ENCODE measurements around the gene P2RY8. TPM values are rescaled to one million over a fixed set of nuclear protein-coding genes. Genes with fewer than 3 reads are reported as not detected.

Gene P2RY8
- total and polyA plus RNA-seq, 10 of the 15 experiments (the other 5 are each of a cell fraction or from before 2014, with no cell fraction given) = 2.0 to 64.4 (median 36.5) TPM

DNA sequence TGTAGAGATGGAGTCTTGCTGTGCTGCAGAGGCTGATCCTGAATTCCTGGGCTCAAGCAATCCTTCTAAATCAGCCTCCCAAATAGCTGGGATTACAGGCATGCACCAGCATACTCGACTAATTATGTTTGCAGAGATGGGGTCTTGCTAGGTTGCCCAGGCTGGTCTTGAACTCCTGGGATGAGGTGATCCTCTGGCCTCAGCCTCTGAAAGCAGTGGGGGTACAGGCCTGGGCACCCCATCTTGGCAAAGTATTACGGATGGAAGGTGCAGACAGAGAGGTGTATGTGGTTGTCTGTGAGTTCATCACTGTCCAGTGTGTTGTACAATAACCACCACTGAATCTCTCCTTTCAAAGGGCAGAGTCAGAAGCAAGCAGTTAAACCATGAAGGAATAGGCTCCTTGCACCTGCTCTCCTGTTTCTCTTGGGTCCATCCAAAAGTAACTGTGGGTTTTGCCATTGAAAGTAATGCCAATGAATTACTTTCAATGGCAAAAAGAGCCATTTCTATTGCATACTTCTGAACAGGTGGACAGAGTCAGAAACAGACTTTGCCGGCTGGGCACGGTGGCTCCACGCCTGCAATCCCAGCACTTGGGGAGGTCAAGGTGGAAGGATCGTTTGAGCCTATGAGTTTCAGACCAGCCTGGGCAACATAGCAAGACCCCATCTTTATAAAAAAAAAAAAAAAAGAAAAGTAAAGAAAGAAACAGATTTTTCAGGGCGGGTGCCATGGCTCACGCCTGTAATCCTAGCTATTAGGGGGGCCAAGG lies 47.4 kb upstream of the P2RY8 start:
- Histone ChIP-seq H3K4me1 (ENCODE audit: control insufficient read depth, insufficient read depth, low read length) (peaks cover 16% of the 10 kb centered on the region), H3K27ac (ENCODE audit: control insufficient read depth, insufficient read depth) (no peak overlapping the region), H2AFZ (ENCODE audit: control insufficient read depth, low read depth, low read length) (no peak overlapping the region), H3K36me3 (ENCODE audit: control insufficient read depth in 2 of 2, insufficient read depth in 2 of 2, low read length in 1 of 2) (no peaks in the 10 kb centered on the region), H3K9ac (ENCODE audit: control insufficient read depth, insufficient read depth, low read length) (no peak overlapping the region), H3K9me3 (replicated peaks; ENCODE audit: control insufficient read depth, insufficient read depth, low read length) (no peaks in the 10 kb centered on the region), H3K27me3 (replicated peaks in 1 of 2; ENCODE audit: control insufficient read depth in 2 of 2, insufficient read depth in 2 of 2, low read length in 1 of 2) (no peaks in the 10 kb centered on the region), H3K4me2 (ENCODE audit: control insufficient read depth, insufficient read depth) (no peak overlapping the region), H3K79me2 (ENCODE audit: control insufficient read depth, insufficient read depth, low read length) (no peaks in the 10 kb centered on the region), H3K4me3 (no peak overlapping the region), H4K20me1 (ENCODE audit: control insufficient read depth, insufficient read depth) (no peaks in the 10 kb centered on the region)
- DNase-seq (ENCODE audit: low read depth, low spot score) (no peak), FAIRE-seq (no peak), ATAC-seq (no peak)
- POLR2A ChIA-PET = no interaction called here
- intact Hi-C loops (cut with micrococcal nuclease; ENCODE audit: unreplicated experiment) = loop anchor here (5.0 kb wide), 2 partner anchors 102 to 117 kb away; no protein-coding TSS in a partner anchor
- RAD21 ChIA-PET (ENCODE audit: unreplicated experiment) = no interaction called here
- BruUV-seq (replicated peaks) = no TSS peak
- TF ChIP-seq SIN3A (IDR thresholded peaks at IDR 0.05; ENCODE audit: low read depth, low read length) (no peak), CHD4 (IDR thresholded peaks at IDR 0.05) (no peak), MTA2 (IDR thresholded peaks at IDR 0.05; ENCODE audit: low read depth) (no peak), NFYA (IDR thresholded peaks at IDR 0.05; ENCODE audit: borderline replicate concordance, low read depth, low read length) (no peak), BCL11A (IDR thresholded peaks at IDR 0.05; ENCODE audit: low read depth, low read length) (no peak), NFYB (IDR thresholded peaks at IDR 0.05; ENCODE audit: insufficient read depth, low read depth, low read length) (no peak), EP300 (IDR thresholded peaks at IDR 0.05; ENCODE audit: borderline replicate concordance in 1 of 2, control insufficient read depth in 1 of 2, low read depth in 2 of 2, low read length in 2 of 2) (no peak), KDM1A (IDR thresholded peaks at IDR 0.05; ENCODE audit: borderline replicate concordance) (no peak)
- TF ChIP-seq, protein P1, sequence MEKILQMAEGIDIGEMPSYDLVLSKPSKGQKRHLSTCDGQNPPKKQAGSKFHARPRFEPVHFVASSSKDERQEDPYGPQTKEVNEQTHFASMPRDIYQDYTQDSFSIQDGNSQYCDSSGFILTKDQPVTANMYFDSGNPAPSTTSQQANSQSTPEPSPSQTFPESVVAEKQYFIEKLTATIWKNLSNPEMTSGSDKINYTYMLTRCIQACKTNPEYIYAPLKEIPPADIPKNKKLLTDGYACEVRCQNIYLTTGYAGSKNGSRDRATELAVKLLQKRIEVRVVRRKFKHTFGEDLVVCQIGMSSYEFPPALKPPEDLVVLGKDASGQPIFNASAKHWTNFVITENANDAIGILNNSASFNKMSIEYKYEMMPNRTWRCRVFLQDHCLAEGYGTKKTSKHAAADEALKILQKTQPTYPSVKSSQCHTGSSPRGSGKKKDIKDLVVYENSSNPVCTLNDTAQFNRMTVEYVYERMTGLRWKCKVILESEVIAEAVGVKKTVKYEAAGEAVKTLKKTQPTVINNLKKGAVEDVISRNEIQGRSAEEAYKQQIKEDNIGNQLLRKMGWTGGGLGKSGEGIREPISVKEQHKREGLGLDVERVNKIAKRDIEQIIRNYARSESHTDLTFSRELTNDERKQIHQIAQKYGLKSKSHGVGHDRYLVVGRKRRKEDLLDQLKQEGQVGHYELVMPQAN (conservative IDR thresholded peaks at IDR 0.05) = no peak
- SMC1A ChIA-PET (ENCODE audit: uncharacterized antibody, unreplicated experiment) = no interaction called here
- in situ Hi-C loops (cut with MboI) = loop anchor here (5.0 kb wide), 1 partner anchor 127 kb away; no protein-coding TSS in a partner anchor
- CTCF ChIA-PET = no interaction called here
- 91% methylated on average over 8 of the region's 8 CpGs for WGBS (ENCODE audit: insufficient coverage, insufficient replicate concordance, low lambda C conversion rate, missing lambda C conversion rate)
